ENCODE data around the gene ARHGEF19. TPM values are rescaled to one million over a fixed set of nuclear protein-coding genes. Genes with fewer than 3 reads are reported as not detected.

ARHGEF19 gene
- total and polyA plus RNA-seq, 9 of the 15 experiments (the other 6 are each of a cell fraction or from before 2014, with no cell fraction given), result 0.73 to 21.0 (median 5.2) TPM

- TF ChIP-seq ZNF318 (IDR thresholded peaks at IDR 0.05; ENCODE audit: borderline replicate concordance in 1 of 2, low read depth in 1 of 2) (no peak), ZC3H8 (IDR thresholded peaks at IDR 0.05) (no peak), ETV5 (CRISPR knock-in tag; IDR thresholded peaks at IDR 0.05; ENCODE audit: low read depth) (no peak), ZBTB26 (CRISPR knock-in tag; IDR thresholded peaks at IDR 0.05) (no peak), ZNF239 (CRISPR knock-in tag; IDR thresholded peaks at IDR 0.05) (no peak)
These were observed 60.5 kb downstream of the ARHGEF19 start (continued) for GRCh38 chr1:16151995-16152384.

All from K562 (cell line).